Kidney (tissue), 14 donors: ENCODE measurements around the gene NRXN3. TPM values are rescaled to one million over a fixed set of nuclear protein-coding genes. Genes with fewer than 3 reads are reported as not detected.

Source experiments
- DNase-seq, 5 donors: peaks; one replicate each; pipeline ENCODE4 v3.0.0-alpha.2; 2013 to 2020
- FAIRE-seq: peaks from 2 replicates; lab custom pipeline; 2012; peaks lifted over from hg19 to GRCh38; lab: Jason Lieb, UNC
- H3K27ac ChIP-seq, 2 donors: one replicate each; pipeline ENCODE4 v1.7.0; 2013; ENCODE audit warnings: low read depth in 2 of 2, low read length in 2 of 2, inconsistent platforms in 1 of 2
- H3K27me3 ChIP-seq: one replicate; pipeline ENCODE4 v1.7.1; 2013; ENCODE audit warnings: low read length, inconsistent platforms; ENCODE audit not compliant: control insufficient read depth, insufficient read depth
- H3K36me3 ChIP-seq, 3 donors: one replicate each; pipeline versions ENCODE4 v1.7.0 to v1.7.1; 2013; ENCODE audit warnings: low read length in 3 of 3, control low read depth in 1 of 3, inconsistent platforms in 1 of 3; ENCODE audit not compliant: insufficient read depth in 3 of 3, control insufficient read depth in 2 of 3
- H3K4me1 ChIP-seq, 3 donors: one replicate each; pipeline versions ENCODE4 v1.7.0 to v1.7.1; 2013; ENCODE audit warnings: low read length in 3 of 3, inconsistent platforms in 1 of 3, low read depth in 1 of 3; ENCODE audit not compliant: control insufficient read depth in 2 of 3, insufficient read depth in 2 of 3
- H3K4me3 ChIP-seq, 3 donors: one replicate each; pipeline versions ENCODE4 v1.7.0 to v1.8.1; 2013; ENCODE audit warnings: low read length in 3 of 3, control low read depth in 1 of 3, inconsistent platforms in 1 of 3
- H3K9ac ChIP-seq, 3 donors: one replicate each; pipeline versions ENCODE4 v1.7.0 to v1.7.1; 2013; ENCODE audit warnings: low read length in 3 of 3, control low read depth in 1 of 3, inconsistent platforms in 1 of 3
- H3K9me3 ChIP-seq, 3 donors: one replicate each; pipeline versions ENCODE4 v1.7.0 to v1.7.1; 2013; ENCODE audit warnings: low read length in 3 of 3, control low read depth in 1 of 3, inconsistent platforms in 1 of 3; ENCODE audit not compliant: control insufficient read depth in 2 of 3, insufficient read depth in 1 of 3
- CTCF ChIP-seq: IDR thresholded peaks from 3 replicates; pipeline ENCODE4 v1.5.1; 2012; ENCODE audit warnings: mild to moderate bottlenecking, moderate library complexity, borderline replicate concordance; ENCODE audit not compliant: insufficient read depth; ENCODE audit errors: extremely low read depth
- intact Hi-C: fragments of 100-400 bp; cut with DNase I; formaldehyde crosslinking; loops from one replicate; pipeline ENCODE4 v1.11.1; 2022
- polyA plus RNA-seq: library from polyadenylated mRNA; stranded (reverse); fragments of 350-450 nt; fragmentation: Illumina TruSeq; extraction: RNeasy Lipid Tissue Mini Kit (QIAGEN cat#74804); gene quantifications from one replicate; pipeline ENCODE4 v1.2.3, GENCODE V29; 2014; ENCODE audit warnings: low read depth, low replicate concordance; ENCODE audit not compliant: insufficient read depth
- total RNA-seq: library from RNA; stranded (reverse); fragmentation: NEBNext Ultra II Directional; extraction: Animal tissue kit (Norgen Biotek cat#: 25700); gene quantifications from one replicate; pipeline ENCODE4 v1.2.1, GENCODE V29; 2021
- donor health status: control.
- donor health status: control.
- donor health status: control.
- donor health status: control.
- donor health status: control.
- donor health status: DM: yes; HTN: yes; CAD: no.
- donor health status: Normal renal cell carcinoma (clear cell type).

Gene NRXN3
- total and polyA plus RNA-seq, 2 donors from 2014 or later, result 1.5 to 2.4 TPM

DNA sequence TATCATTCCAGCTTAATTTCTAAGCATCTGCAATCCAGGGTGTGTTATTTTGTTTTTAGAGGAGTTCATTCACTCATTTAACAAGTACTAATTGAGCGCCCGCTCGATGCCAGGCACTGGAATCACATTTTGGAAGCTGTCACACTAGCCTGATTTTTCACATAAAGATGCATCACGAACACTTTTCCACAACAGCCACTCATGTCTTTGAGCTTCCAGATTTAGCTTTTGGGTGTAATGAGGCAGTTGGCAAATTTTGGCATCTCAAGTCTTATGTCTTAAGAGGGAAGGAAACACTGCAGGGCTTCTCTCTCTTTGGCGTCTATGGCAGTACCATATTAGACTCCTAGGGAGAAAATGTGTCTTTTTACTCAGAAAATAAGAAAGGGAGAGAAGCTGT is 14.0 kb downstream of the NRXN3 start:
- H3K27me3 ChIP-seq, result no peaks in the 10 kb centered on the region
- no peaks in the 10 kb centered on the region for H3K36me3 ChIP-seq
- no peak for TF ChIP-seq CTCF
- H3K9ac ChIP-seq, result no peak overlapping the region
- no peak overlapping the region for H3K27ac ChIP-seq
- H3K4me1 ChIP-seq, result no peaks in the 10 kb centered on the region
- DNase-seq, result no peak
- no peak overlapping the region for H3K4me3 ChIP-seq
- no peak for FAIRE-seq
- intact Hi-C loops, result no loop called here
- H3K9me3 ChIP-seq, result no peaks in the 10 kb centered on the region

DNA sequence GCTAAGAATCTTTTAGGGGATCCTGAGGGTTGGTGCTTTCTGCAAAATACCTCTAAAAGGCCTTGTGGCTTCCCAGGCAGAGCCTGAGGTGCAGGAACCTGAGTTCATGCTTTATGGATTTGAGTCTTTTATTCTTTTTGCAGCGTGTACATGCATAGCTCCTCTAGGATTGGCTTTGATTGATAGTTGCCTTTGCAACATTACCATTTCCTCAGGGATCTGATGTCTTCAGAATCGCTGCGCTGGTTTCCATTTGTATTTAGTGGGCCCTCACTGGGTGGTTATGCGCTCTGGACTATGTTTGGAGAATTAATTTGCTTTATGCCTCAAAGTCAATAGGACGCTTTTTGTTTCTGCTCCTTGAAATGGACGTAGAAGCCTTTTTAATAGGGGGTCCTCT is 16.1 kb downstream of the NRXN3 start:
- Histone ChIP-seq H3K9me3 (no peaks in the 10 kb centered on the region), H3K27me3 (no peaks in the 10 kb centered on the region), H3K36me3 (no peaks in the 10 kb centered on the region), H3K9ac (no peak overlapping the region), H3K27ac (no peak overlapping the region), H3K4me3 (no peak overlapping the region), H3K4me1 (no peaks in the 10 kb centered on the region)
- FAIRE-seq (no peak), DNase-seq (no peak)
- no peak for TF ChIP-seq CTCF
- intact Hi-C loops, result no loop called here

DNA sequence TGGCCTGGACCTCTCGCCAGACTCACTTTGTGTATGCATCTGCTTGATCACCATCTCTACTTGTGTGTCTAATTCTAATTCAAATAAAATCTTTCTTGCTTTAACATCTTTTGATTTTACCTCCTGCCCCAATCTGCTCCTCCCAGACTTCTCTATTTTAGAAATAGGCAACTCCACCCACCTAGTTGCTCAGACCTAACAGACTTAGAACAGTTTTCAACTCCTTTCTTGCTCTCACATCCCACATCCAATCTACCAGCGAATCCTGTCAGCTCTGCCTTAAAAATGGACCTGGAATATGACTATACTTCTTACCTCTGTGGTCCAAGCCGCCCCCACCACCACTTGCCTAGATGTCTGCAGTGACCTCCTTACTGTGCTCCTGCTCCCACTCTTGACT is 18.7 kb downstream of the NRXN3 start:
- intact Hi-C loops, result no loop called here
- H3K4me1 ChIP-seq, result no peaks in the 10 kb centered on the region
- FAIRE-seq (no peak), DNase-seq (no peak)
- TF ChIP-seq CTCF, result no peak
- H3K4me3 ChIP-seq, result no peak overlapping the region
- no peaks in the 10 kb centered on the region for H3K27me3 ChIP-seq
- no peaks in the 10 kb centered on the region for H3K36me3 ChIP-seq
- H3K9ac ChIP-seq, result no peak overlapping the region
- no peaks in the 10 kb centered on the region for H3K9me3 ChIP-seq
- no peak overlapping the region for H3K27ac ChIP-seq

DNA sequence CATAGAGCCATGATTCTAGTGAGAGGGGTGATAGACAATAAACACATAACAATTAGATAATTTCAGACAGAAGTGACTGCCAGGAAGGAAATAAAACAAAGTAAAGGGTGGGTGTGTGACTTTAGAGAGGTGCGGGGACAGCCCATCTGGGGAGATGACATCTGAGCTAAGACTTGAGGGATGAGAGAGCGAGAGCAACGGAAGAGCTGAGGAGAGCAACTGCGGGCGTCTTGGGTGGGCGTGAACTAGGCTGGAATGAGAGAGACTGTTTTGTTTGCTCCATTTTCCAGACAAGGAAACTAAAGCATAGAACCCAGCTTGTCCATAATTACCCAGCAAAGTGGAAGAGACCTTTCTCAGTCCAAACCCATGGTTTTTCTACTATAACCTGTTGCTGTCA is 25.3 kb downstream of the NRXN3 start:
- H3K36me3 ChIP-seq, result no peaks in the 10 kb centered on the region
- TF ChIP-seq CTCF, result no peak
- no peaks in the 10 kb centered on the region for H3K9me3 ChIP-seq
- DNase-seq (no peak), FAIRE-seq (no peak)
- no peak overlapping the region for H3K9ac ChIP-seq
- no peaks in the 10 kb centered on the region for H3K4me1 ChIP-seq
- H3K27me3 ChIP-seq, result no peaks in the 10 kb centered on the region
- intact Hi-C loops, result no loop called here
- no peak overlapping the region for H3K27ac ChIP-seq
- no peak overlapping the region for H3K4me3 ChIP-seq
